OCI-LY1 (cell line): ENCODE data around the gene TUBA3C.

ENCODE experiments used
- H2AFZ ChIP-seq: fragments of 200-600 bp; sonication (generic), shearing (Covaris generic); 2 replicates; pipeline ENCODE4 v1.6.0; 2014; ENCODE audit warnings: antibody characterized with exemption, mild to moderate bottlenecking, low read length
- H3F3A ChIP-seq: fragments of 200-600 bp; sonication (generic), shearing (Covaris generic); 2 replicates; pipeline ENCODE4 v1.6.0; 2014; ENCODE audit warnings: mild to moderate bottlenecking, antibody characterized with exemption, low read length, moderate library complexity; ENCODE audit not compliant: insufficient read depth
- H3K27ac ChIP-seq: fragments of 200-600 bp; sonication (generic); 2 replicates; pipeline ENCODE4 v1.5.1; 2014; ENCODE audit warnings: low read length, mixed run types, mild to moderate bottlenecking, low read depth; ENCODE audit not compliant: poor library complexity, severe bottlenecking
- H3K27me3 ChIP-seq: fragments of 200-600 bp; sonication (generic); 2 replicates; pipeline ENCODE4 v1.6.0; 2014; ENCODE audit warnings: antibody characterized with exemption, mild to moderate bottlenecking, low read length, moderate library complexity; ENCODE audit not compliant: insufficient read depth
- H3K36me3 ChIP-seq: fragments of 200-600 bp; sonication (generic); 2 replicates; pipeline ENCODE4 v1.6.1; 2014; ENCODE audit warnings: mild to moderate bottlenecking, antibody characterized with exemption, low read length, moderate library complexity, mixed read lengths; ENCODE audit not compliant: insufficient read depth
- H3K4me1 ChIP-seq: fragments of 200-600 bp; sonication (generic); 2 replicates; pipeline ENCODE4 v1.5.1; 2014; ENCODE audit warnings: mild to moderate bottlenecking, low read length, moderate library complexity; ENCODE audit not compliant: insufficient read depth, severe bottlenecking
- H3K4me2 ChIP-seq: fragments of 200-600 bp; sonication (generic), shearing (Covaris generic); 2 replicates; pipeline ENCODE4 v1.6.1; 2014; ENCODE audit warnings: low read length
- H3K4me3 ChIP-seq: fragments of 200-600 bp; sonication (generic); 2 replicates; pipeline ENCODE4 v1.5.1; 2014; ENCODE audit warnings: low read length, low read depth, mild to moderate bottlenecking, mixed read lengths; ENCODE audit not compliant: poor library complexity, severe bottlenecking
- H3K79me2 ChIP-seq: fragments of 200-600 bp; shearing (Covaris generic); 2 replicates; pipeline ENCODE4 v1.6.1; 2016; ENCODE audit warnings: mixed run types, low read length, mixed read lengths; ENCODE audit not compliant: insufficient read depth
- H3K9ac ChIP-seq: fragments of 200-600 bp; sonication (generic), shearing (Covaris generic); 2 replicates; pipeline ENCODE4 v1.6.1; 2014; ENCODE audit warnings: mild to moderate bottlenecking, low read length, mixed read lengths
- H3K9me2 ChIP-seq: fragments of 200-600 bp; sonication (generic), shearing (Covaris generic); 2 replicates; pipeline ENCODE4 v1.6.1; 2014; ENCODE audit warnings: low read depth, mild to moderate bottlenecking, low read length, mixed read lengths
- H3K9me3 ChIP-seq: fragments of 200-600 bp; shearing (Covaris generic); 2 replicates; pipeline ENCODE4 v1.6.1; 2014; ENCODE audit warnings: low read length, mixed read lengths
- H4K20me1 ChIP-seq: fragments of 200-600 bp; sonication (generic), shearing (Covaris generic); 2 replicates; pipeline ENCODE4 v1.6.0; 2016; ENCODE audit warnings: mild to moderate bottlenecking, low read length; ENCODE audit not compliant: insufficient read depth
- EZH2 ChIP-seq: fragments of 200-600 bp; sonication (generic), shearing (Covaris generic); IDR thresholded peaks from 2 replicates; pipeline ENCODE4 v1.8.0; 2017; ENCODE audit warnings: borderline replicate concordance, mixed run types, mild to moderate bottlenecking, antibody characterized with exemption, low read length, moderate library complexity, mixed read lengths
- TF ChIP-seq, protein P1 (sequence below): fragments of 200-600 bp; sonication (generic), shearing (Covaris generic); IDR thresholded peaks from 2 replicates; pipeline ENCODE4 v1.5.1; 2017; ENCODE audit warnings: mild to moderate bottlenecking, antibody characterized with exemption, low read length, moderate library complexity, mixed read lengths

The TUBA3C gene

DNA sequence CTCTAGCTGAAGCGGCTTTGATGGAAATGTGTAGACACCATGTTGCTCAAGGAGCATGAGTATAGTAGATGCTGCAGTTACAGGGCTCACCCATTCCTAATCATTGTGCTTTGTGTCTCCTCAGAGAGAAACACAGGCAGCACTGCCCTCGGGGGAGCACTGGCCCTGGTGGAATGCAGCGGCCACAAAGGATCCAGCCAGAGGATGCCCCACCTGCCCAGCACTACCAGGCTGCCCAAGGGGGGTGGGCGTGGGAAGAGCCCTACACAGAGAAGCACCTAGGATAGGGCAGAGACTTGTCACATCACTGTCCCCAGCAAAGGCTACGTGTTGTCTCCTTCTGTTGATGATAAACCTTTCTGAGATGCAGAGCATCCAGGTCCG is 9.0 kb downstream of the TUBA3C start:
- TF ChIP-seq, protein P1, sequence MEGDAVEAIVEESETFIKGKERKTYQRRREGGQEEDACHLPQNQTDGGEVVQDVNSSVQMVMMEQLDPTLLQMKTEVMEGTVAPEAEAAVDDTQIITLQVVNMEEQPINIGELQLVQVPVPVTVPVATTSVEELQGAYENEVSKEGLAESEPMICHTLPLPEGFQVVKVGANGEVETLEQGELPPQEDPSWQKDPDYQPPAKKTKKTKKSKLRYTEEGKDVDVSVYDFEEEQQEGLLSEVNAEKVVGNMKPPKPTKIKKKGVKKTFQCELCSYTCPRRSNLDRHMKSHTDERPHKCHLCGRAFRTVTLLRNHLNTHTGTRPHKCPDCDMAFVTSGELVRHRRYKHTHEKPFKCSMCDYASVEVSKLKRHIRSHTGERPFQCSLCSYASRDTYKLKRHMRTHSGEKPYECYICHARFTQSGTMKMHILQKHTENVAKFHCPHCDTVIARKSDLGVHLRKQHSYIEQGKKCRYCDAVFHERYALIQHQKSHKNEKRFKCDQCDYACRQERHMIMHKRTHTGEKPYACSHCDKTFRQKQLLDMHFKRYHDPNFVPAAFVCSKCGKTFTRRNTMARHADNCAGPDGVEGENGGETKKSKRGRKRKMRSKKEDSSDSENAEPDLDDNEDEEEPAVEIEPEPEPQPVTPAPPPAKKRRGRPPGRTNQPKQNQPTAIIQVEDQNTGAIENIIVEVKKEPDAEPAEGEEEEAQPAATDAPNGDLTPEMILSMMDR = no peak
- no peak for TF ChIP-seq EZH2
- no peaks in the 10 kb centered on the region for H3K79me2 ChIP-seq
- no peaks in the 10 kb centered on the region for H3F3A ChIP-seq
- no peaks in the 10 kb centered on the region for H4K20me1 ChIP-seq
- no peaks in the 10 kb centered on the region for H3K9me3 ChIP-seq
- H3K4me2 ChIP-seq = no peak overlapping the region
- no peaks in the 10 kb centered on the region for H3K4me1 ChIP-seq
- no peak overlapping the region for H3K9ac ChIP-seq
- no peaks in the 10 kb centered on the region for H3K27me3 ChIP-seq
- no peak overlapping the region for H3K4me3 ChIP-seq
- no peak overlapping the region for H2AFZ ChIP-seq
- H3K36me3 ChIP-seq = no peaks in the 10 kb centered on the region
- no peaks in the 10 kb centered on the region for H3K9me2 ChIP-seq
- H3K27ac ChIP-seq = no peak overlapping the region

DNA sequence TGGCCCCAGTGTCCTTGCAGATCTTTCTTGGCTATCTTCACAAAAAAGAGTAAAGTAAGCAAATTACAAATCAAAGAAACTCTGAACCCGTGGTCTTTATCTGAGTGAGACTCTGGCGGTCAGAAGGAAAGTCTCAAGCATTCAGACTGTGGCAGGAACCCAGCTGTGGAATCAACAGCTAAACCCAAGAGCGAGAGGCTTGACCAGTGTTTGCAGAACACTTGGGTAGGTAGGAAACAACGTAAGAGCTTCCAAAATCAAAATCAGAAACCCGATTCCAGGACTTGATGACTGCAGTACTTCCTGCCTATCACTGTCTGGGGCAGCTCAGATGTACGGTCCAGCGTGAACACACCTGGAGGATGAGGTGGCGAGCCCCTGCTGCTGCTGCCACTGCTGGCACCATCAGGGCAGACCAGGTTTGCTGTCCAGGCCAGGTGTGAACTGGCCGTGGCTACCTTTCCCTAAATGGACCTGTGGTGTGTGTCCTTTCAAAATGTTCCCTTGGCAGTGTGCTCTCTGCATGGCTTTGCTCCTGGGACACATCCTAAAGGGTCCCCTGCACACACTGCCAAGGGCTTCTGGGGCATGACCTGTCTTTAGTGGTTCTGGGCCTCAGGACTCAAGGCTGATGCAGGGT is 9.5 kb downstream of the TUBA3C start:
- Histone ChIP-seq H3K79me2 (no peaks in the 10 kb centered on the region), H3K9me3 (no peaks in the 10 kb centered on the region), H3F3A (no peaks in the 10 kb centered on the region), H4K20me1 (no peaks in the 10 kb centered on the region), H3K27me3 (no peaks in the 10 kb centered on the region), H3K9ac (no peak overlapping the region), H3K4me1 (no peaks in the 10 kb centered on the region), H3K27ac (no peak overlapping the region), H2AFZ (no peak overlapping the region), H3K4me3 (no peak overlapping the region), H3K4me2 (no peak overlapping the region), H3K36me3 (no peaks in the 10 kb centered on the region), H3K9me2 (no peaks in the 10 kb centered on the region)
- no peak for TF ChIP-seq EZH2
- TF ChIP-seq, protein P1 = no peak

DNA sequence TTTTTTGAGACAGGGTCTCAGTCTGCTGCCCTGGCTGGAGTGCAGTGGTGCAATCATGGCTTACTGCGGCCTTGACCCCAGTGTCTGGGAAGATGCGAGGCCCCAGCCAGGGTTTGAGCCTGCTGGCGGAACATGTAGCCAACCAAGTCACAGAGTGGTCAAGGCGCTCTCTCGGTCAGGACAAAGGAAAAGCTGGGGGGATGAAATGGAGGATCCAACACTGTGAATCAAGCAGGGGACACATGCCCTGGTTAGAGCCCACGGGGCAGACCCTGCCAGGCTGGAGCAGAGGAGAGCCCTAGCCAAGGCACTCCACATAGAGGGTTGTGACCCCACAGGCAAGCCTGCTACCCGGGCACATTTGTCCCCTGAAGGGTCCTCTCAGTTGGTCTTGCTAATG is 10.1 kb downstream of the TUBA3C start:
- H3K27me3 ChIP-seq = no peaks in the 10 kb centered on the region
- H3K4me3 ChIP-seq = no peak overlapping the region
- H3K79me2 ChIP-seq = no peaks in the 10 kb centered on the region
- H3K9me2 ChIP-seq = no peaks in the 10 kb centered on the region
- TF ChIP-seq, protein P1 = no peak
- no peaks in the 10 kb centered on the region for H3K36me3 ChIP-seq
- H3F3A ChIP-seq = no peaks in the 10 kb centered on the region
- no peak overlapping the region for H2AFZ ChIP-seq
- no peak overlapping the region for H3K4me2 ChIP-seq
- H3K27ac ChIP-seq = no peak overlapping the region
- H3K9me3 ChIP-seq = no peaks in the 10 kb centered on the region
- H3K9ac ChIP-seq = no peak overlapping the region
- no peaks in the 10 kb centered on the region for H4K20me1 ChIP-seq
- no peaks in the 10 kb centered on the region for H3K4me1 ChIP-seq
